ENCODE measurements around the gene SMAD4.

Gene SMAD4

GRCh38 chr18:51082571-51083267, 52.7 kb downstream of the SMAD4 start:
- no peaks in the 10 kb centered on the region for H3K9me3 ChIP-seq (ENCODE audit: insufficient read depth, low read length, severe bottlenecking)
- no peaks in the 10 kb centered on the region for H3K4me1 ChIP-seq (ENCODE audit: insufficient read depth, low read length)
- no peak for ATAC-seq (ENCODE audit: insufficient read depth, low read depth)
- peaks cover 81% of the 10 kb centered on the region for H3K36me3 ChIP-seq (ENCODE audit: insufficient read depth, low read length)
- no peaks in the 10 kb centered on the region for H3K79me2 ChIP-seq (ENCODE audit: insufficient read depth, low read length)
- H3K9ac ChIP-seq (ENCODE audit: low read depth, low read length), result no peak overlapping the region
- DNase-seq, result no peak
- no peak overlapping the region for H3K27ac ChIP-seq (ENCODE audit: low read length)
- TF ChIP-seq EZH2 (IDR thresholded peaks at IDR 0.05; ENCODE audit: borderline replicate concordance, low read depth, low read length, severe bottlenecking), result no peak
- TF ChIP-seq CTCF (IDR thresholded peaks at IDR 0.05; ENCODE audit: borderline replicate concordance, extremely low read depth, low read length, poor library complexity, severe bottlenecking), result no peak
- H4K20me1 ChIP-seq (ENCODE audit: insufficient read depth, low read length), result no peaks in the 10 kb centered on the region
- no peak overlapping the region for H3K4me2 ChIP-seq (ENCODE audit: insufficient read depth, low read length)
- no peaks in the 10 kb centered on the region for H3K27me3 ChIP-seq (ENCODE audit: insufficient read depth, low read length, poor library complexity)
- H3K4me3 ChIP-seq (ENCODE audit: low read depth in 1 of 2, low read length in 2 of 2), result no peak overlapping the region
- no peak overlapping the region for H2AFZ ChIP-seq (ENCODE audit: low read depth, low read length)

- no peak overlapping the region for H3K4me3 ChIP-seq (ENCODE audit: low read depth in 1 of 2, low read length in 2 of 2)
- no peak overlapping the region for H3K27ac ChIP-seq (ENCODE audit: low read length)
- no peak overlapping the region for H3K9ac ChIP-seq (ENCODE audit: low read depth, low read length)
- TF ChIP-seq EZH2 (IDR thresholded peaks at IDR 0.05; ENCODE audit: borderline replicate concordance, low read depth, low read length, severe bottlenecking), result no peak
- no peak for TF ChIP-seq CTCF (IDR thresholded peaks at IDR 0.05; ENCODE audit: borderline replicate concordance, extremely low read depth, low read length, poor library complexity, severe bottlenecking)
- no peak overlapping the region for H3K4me2 ChIP-seq (ENCODE audit: insufficient read depth, low read length)
- peaks cover 75% of the 10 kb centered on the region for H3K36me3 ChIP-seq (ENCODE audit: insufficient read depth, low read length)
- no peaks in the 10 kb centered on the region for H3K79me2 ChIP-seq (ENCODE audit: insufficient read depth, low read length)
- no peak overlapping the region for H2AFZ ChIP-seq (ENCODE audit: low read depth, low read length)
- H4K20me1 ChIP-seq (ENCODE audit: insufficient read depth, low read length), result no peaks in the 10 kb centered on the region
- H3K9me3 ChIP-seq (ENCODE audit: insufficient read depth, low read length, severe bottlenecking), result no peaks in the 10 kb centered on the region
- ATAC-seq (ENCODE audit: insufficient read depth, low read depth), result no peak
- H3K27me3 ChIP-seq (ENCODE audit: insufficient read depth, low read length, poor library complexity), result no peaks in the 10 kb centered on the region
- no peak for DNase-seq
- no peaks in the 10 kb centered on the region for H3K4me1 ChIP-seq (ENCODE audit: insufficient read depth, low read length)
Measured at GRCh38 chr18:51083398-51083797, 53.4 kb downstream of the SMAD4 start.

- Histone ChIP-seq H3K79me2 (ENCODE audit: insufficient read depth, low read length) (no peaks in the 10 kb centered on the region), H3K4me1 (ENCODE audit: insufficient read depth, low read length) (no peaks in the 10 kb centered on the region), H3K9me3 (ENCODE audit: insufficient read depth, low read length, severe bottlenecking) (no peaks in the 10 kb centered on the region), H4K20me1 (ENCODE audit: insufficient read depth, low read length) (no peaks in the 10 kb centered on the region), H3K4me2 (ENCODE audit: insufficient read depth, low read length) (no peak overlapping the region), H3K27me3 (ENCODE audit: insufficient read depth, low read length, poor library complexity) (no peaks in the 10 kb centered on the region), H2AFZ (ENCODE audit: low read depth, low read length) (no peak overlapping the region), H3K9ac (ENCODE audit: low read depth, low read length) (no peak overlapping the region), H3K36me3 (ENCODE audit: insufficient read depth, low read length) (peaks cover 25% of the 10 kb centered on the region), H3K27ac (ENCODE audit: low read length) (no peak overlapping the region), H3K4me3 (ENCODE audit: low read depth in 1 of 2, low read length in 2 of 2) (no peak overlapping the region)
- ATAC-seq (ENCODE audit: insufficient read depth, low read depth), result no peak
- DNase-seq, result no peak
- no peak for TF ChIP-seq CTCF (IDR thresholded peaks at IDR 0.05; ENCODE audit: borderline replicate concordance, extremely low read depth, low read length, poor library complexity, severe bottlenecking)
- no peak for TF ChIP-seq EZH2 (IDR thresholded peaks at IDR 0.05; ENCODE audit: borderline replicate concordance, low read depth, low read length, severe bottlenecking)
Measured at GRCh38 chr18:51088410-51088809, 58.4 kb downstream of the SMAD4 start.
